GM18519 (cell line): ENCODE results near the gene SLC9C1.

Experiments
- ATAC-seq: cut with Tn5 transposase; IDR thresholded peaks from one replicate; pipeline ENCODE4 v1.9.1; 2021; ENCODE audit warnings: mild to moderate bottlenecking, moderate library complexity; ENCODE audit not compliant: unreplicated experiment, low FRiP score

SLC9C1 gene

GRCh38 chr3:112293368-112294321, at the start of gene SLC9C1:
SLC9C1 (minus strand) TSS chr3:112294216; CDS start chr3:112286791, 7,425 bp downstream.
- no peak for ATAC-seq

- no peak for ATAC-seq
Observed at GRCh38 chr3:112341386-112341785, 47.4 kb upstream of the SLC9C1 start.

GRCh38 chr3:112339609-112340008, 45.6 kb upstream of the SLC9C1 start:
- ATAC-seq, result no peak

- ATAC-seq, result no peak
Observed at GRCh38 chr3:112339134-112339533, 45.1 kb upstream of the SLC9C1 start.

- ATAC-seq, result no peak
Observed at GRCh38 chr3:112338727-112339056, 44.7 kb upstream of the SLC9C1 start.

GRCh38 chr3:112338021-112338726, 44.2 kb upstream of the SLC9C1 start:
- no peak for ATAC-seq

GRCh38 chr3:112335434-112335781, 41.4 kb upstream of the SLC9C1 start:
- ATAC-seq, result no peak

GRCh38 chr3:112334691-112335433, 40.8 kb upstream of the SLC9C1 start:
- ATAC-seq, result no peak

GRCh38 chr3:112333381-112334317, 39.6 kb upstream of the SLC9C1 start:
- ATAC-seq, result no peak

GRCh38 chr3:112333002-112333380, 39.0 kb upstream of the SLC9C1 start, which contains the start of gene CD200:
CD200 (plus strand) TSS chr3:112333156; CDS start chr3:112333213, 57 bp downstream.
- ATAC-seq, result no peak

GRCh38 chr3:112331851-112332250, 37.8 kb upstream of the SLC9C1 start:
- no peak for ATAC-seq

- peak; percentile 89 for ATAC-seq
Observed at GRCh38 chr3:112327371-112327951, 33.4 kb upstream of the SLC9C1 start.

GRCh38 chr3:112321867-112322652, 28.0 kb upstream of the SLC9C1 start:
- ATAC-seq, result no peak

GRCh38 chr3:112320691-112321090, 26.7 kb upstream of the SLC9C1 start:
- no peak for ATAC-seq

- no peak for ATAC-seq
Observed at GRCh38 chr3:112319516-112320276, 25.7 kb upstream of the SLC9C1 start.

- no peak for ATAC-seq
Observed at GRCh38 chr3:112315791-112316190, 21.8 kb upstream of the SLC9C1 start.

GRCh38 chr3:112314649-112315048, 20.6 kb upstream of the SLC9C1 start:
- ATAC-seq, result no peak
